Measurements from ENCODE around the gene FRS2. TPM values are rescaled to one million over a fixed set of nuclear protein-coding genes. Genes with fewer than 3 reads are reported as not detected.

The FRS2 gene
- total and polyA plus RNA-seq, 2 donors (not counting 1 experiment from before 2014, with no cell fraction given): 11.3 to 33.7 TPM

DNA sequence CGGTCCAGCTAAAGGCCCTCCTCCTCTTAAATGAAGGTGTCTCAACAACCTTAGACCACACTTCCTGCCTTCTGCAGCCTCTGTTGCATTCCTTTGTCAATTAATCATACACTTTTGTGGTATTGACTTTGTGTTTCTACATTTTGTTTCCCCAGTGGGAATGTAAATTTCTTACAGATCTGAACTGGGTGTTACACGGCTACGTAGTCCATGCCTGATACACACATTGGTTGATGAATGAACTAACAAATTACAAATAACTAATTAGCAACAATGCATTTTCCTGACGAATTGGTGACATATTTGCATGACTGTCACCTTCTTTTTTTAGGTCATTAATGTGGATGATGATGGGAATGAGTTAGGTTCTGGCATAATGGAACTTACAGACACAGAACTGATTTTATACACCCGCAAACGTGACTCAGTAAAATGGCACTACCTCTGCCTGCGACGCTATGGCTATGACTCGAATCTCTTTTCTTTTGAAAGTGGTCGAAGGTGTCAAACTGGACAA is 99.9 kb downstream of the FRS2 start:
- Mint-ChIP-seq H3K4me3 (no peak overlapping the region), H3K4me1 (peaks cover 2% of the 10 kb centered on the region), H3K27me3 (no peaks in the 10 kb centered on the region), H3K27ac (peak overlapping the region; percentile 53), H3K9me3 (ENCODE audit: insufficient read depth) (no peaks in the 10 kb centered on the region)
- ChIA-PET POLR2A (no interaction called here), CTCF (interaction anchor here (1.1 to 9.4 kb wide), 30 partner anchors 9 to 415 kb away, joined by 3 to 172 read pairs (median 10); partner anchors contain the start of genes CCT2 and FRS2)
- Histone ChIP-seq H3K4me2 (replicated peaks; ENCODE audit: low read depth, low read length, poor library complexity, severe bottlenecking) (no peak overlapping the region), H3K27ac (ENCODE audit: low read length in 2 of 2) (peak overlapping the region in 1 of 2 donors; percentile 82), H4K20me1 (ENCODE audit: control insufficient read depth, insufficient read depth, low read length, poor library complexity, severe bottlenecking) (no peaks in the 10 kb centered on the region), H3K4me1 (ENCODE audit: control insufficient read depth in 2 of 2, insufficient read depth in 2 of 2, low read length in 2 of 2) (no peaks in the 10 kb centered on the region), H3K79me2 (ENCODE audit: control insufficient read depth, insufficient read depth, low read length) (no peaks in the 10 kb centered on the region), H3K27me3 (replicated peaks in 1 of 4; ENCODE audit: control extremely low read depth in 1 of 4, control insufficient read depth in 3 of 4, insufficient read depth in 4 of 4, low read length in 3 of 4) (no peaks in the 10 kb centered on the region), H3K9ac (ENCODE audit: low read length) (no peak overlapping the region), H3K9me3 (ENCODE audit: control extremely low read depth in 1 of 3, control insufficient read depth in 2 of 3, insufficient read depth in 1 of 3, low read length in 2 of 3) (no peaks in the 10 kb centered on the region), H3K36me3 (replicated peaks in 1 of 2; ENCODE audit: control extremely low read depth in 1 of 2, control insufficient read depth in 1 of 2, extremely low read depth in 1 of 2, insufficient read depth in 2 of 2, low read length in 1 of 2) (peaks cover 0 to 35% of the 10 kb centered on the region in 2 experiments), H2AFZ (ENCODE audit: insufficient read depth, low read depth, low read length, poor library complexity, severe bottlenecking) (no peak overlapping the region), H3K4me3 (ENCODE audit: control extremely low read depth in 1 of 5, extremely low read depth in 1 of 5, insufficient read depth in 1 of 5, low read depth in 2 of 5, low read length in 4 of 5) (no peak overlapping the region)
- no peak for TF ChIP-seq EZH2 (IDR thresholded peaks at IDR 0.05; ENCODE audit: borderline replicate concordance, insufficient read depth, low read depth, low read length, poor library complexity, severe bottlenecking)
- TF ChIP-seq, protein P1, sequence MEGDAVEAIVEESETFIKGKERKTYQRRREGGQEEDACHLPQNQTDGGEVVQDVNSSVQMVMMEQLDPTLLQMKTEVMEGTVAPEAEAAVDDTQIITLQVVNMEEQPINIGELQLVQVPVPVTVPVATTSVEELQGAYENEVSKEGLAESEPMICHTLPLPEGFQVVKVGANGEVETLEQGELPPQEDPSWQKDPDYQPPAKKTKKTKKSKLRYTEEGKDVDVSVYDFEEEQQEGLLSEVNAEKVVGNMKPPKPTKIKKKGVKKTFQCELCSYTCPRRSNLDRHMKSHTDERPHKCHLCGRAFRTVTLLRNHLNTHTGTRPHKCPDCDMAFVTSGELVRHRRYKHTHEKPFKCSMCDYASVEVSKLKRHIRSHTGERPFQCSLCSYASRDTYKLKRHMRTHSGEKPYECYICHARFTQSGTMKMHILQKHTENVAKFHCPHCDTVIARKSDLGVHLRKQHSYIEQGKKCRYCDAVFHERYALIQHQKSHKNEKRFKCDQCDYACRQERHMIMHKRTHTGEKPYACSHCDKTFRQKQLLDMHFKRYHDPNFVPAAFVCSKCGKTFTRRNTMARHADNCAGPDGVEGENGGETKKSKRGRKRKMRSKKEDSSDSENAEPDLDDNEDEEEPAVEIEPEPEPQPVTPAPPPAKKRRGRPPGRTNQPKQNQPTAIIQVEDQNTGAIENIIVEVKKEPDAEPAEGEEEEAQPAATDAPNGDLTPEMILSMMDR (IDR thresholded peaks at IDR 0.05): no peak
- intact Hi-C loops (cut with micrococcal nuclease): loop anchor here (1.0 to 5.0 kb wide), 5 partner anchors 155 to 416 kb away; no protein-coding TSS in a partner anchor
- DNase-seq (no peak), ATAC-seq (ENCODE audit: low read depth) (no peak)
- WGBS (ENCODE audit: insufficient coverage): no CpG with 5 or more reads among the region's 10 CpGs
